GM23338 (cell line): ENCODE results near the gene NFS1. TPM values are rescaled to one million over a fixed set of nuclear protein-coding genes. Genes with fewer than 3 reads are reported as not detected.

ENCODE experiments used
- CTCF ChIP-seq, 2 experiments: fragments of 200-600 bp in 1 of 2; sonication (generic) in 1 of 2; conservative IDR thresholded peaks; 2 replicates each; pipeline versions ENCODE4 v1.5.1 to v1.6.1; 2016 to 2017; ENCODE audit warnings: antibody characterized with exemption in 2 of 2, low read depth in 2 of 2, mild to moderate bottlenecking in 2 of 2, moderate library complexity in 1 of 2
- EZH2 ChIP-seq: fragments of 200-600 bp; sonication (generic); IDR thresholded peaks from one replicate; pipeline ENCODE4 v1.8.0; 2017; ENCODE audit warnings: antibody characterized with exemption, mild to moderate bottlenecking, low read depth; ENCODE audit not compliant: unreplicated experiment
- JUNB ChIP-seq: IDR thresholded peaks from one replicate; pipeline ENCODE4 v1.6.1; 2016; ENCODE audit warnings: antibody characterized with exemption; ENCODE audit not compliant: unreplicated experiment
- NANOG ChIP-seq: IDR thresholded peaks from 2 replicates; pipeline ENCODE4 v1.6.1; 2016; ENCODE audit warnings: antibody characterized with exemption, borderline replicate concordance
- POLR2AphosphoS5 ChIP-seq: IDR thresholded peaks from 2 replicates; pipeline ENCODE4 v1.6.1; 2016; ENCODE audit warnings: antibody characterized with exemption, low read depth
- ZNF114 ChIP-seq: fragments of 250-450 bp; sonication (Bioruptor Pico); IDR thresholded peaks from 2 replicates; pipeline ENCODE4 v1.5.0; 2020; ENCODE audit warnings: mild to moderate bottlenecking, moderate library complexity
- ZNF331 ChIP-seq: fragments of 250-450 bp; sonication (Bioruptor Pico); IDR thresholded peaks from 2 replicates; pipeline ENCODE4 v1.5.0; 2020; ENCODE audit warnings: low read depth, mild to moderate bottlenecking, moderate library complexity
- ZNF462 ChIP-seq: fragments of 250-450 bp; sonication (Bioruptor Pico); IDR thresholded peaks from 2 replicates; pipeline ENCODE4 v1.5.0; 2020; ENCODE audit warnings: mild to moderate bottlenecking, moderate library complexity
- polyA plus RNA-seq: library from polyadenylated mRNA; unstranded; fragments of >200 nt; fragmentation: Nextera tagmentation; extraction: Ambion mirVana; gene quantifications from 2 replicates; pipeline ENCODE4 v1.2.1, GENCODE V29; 2016
- total RNA-seq: library from RNA; depleted of rRNA; stranded (reverse); fragments of >200 nt; shearing (Covaris generic); gene quantifications from 2 replicates; pipeline ENCODE4 v1.2.3, GENCODE V29; 2014

NFS1 gene
- total and polyA plus RNA-seq, 2 experiments from 2014 or later, result 22.8 to 35.7 TPM

GRCh38 chr20:35704514-35705261 lies 5.5 kb upstream of the NFS1 start (continued):
- no peak for TF ChIP-seq ZNF462 (CRISPR knock-in tag)
- TF ChIP-seq ZNF114 (CRISPR knock-in tag), result no peak
- TF ChIP-seq NANOG, result no peak
- no peak for TF ChIP-seq POLR2AphosphoS5
- no peak for TF ChIP-seq EZH2
- no peak for TF ChIP-seq CTCF (conservative IDR thresholded peaks at IDR 0.05; ENCODE audit: low read depth in 2 of 2)
- no peak for TF ChIP-seq ZNF331 (CRISPR knock-in tag)
- TF ChIP-seq JUNB, result no peak
